Activated CD8-positive, alpha-beta memory T cell treated with anti-CD3 and anti-CD28 coated beads, Interleukin-2, amount 50 U/mL, for 4 hours (primary cell): ENCODE results near the gene TMEM178A.
"Not testable (repeated sequence)": the region's sequence is repeated elsewhere in the genome, so short reads cannot be mapped to it uniquely, and the experiment has no call there.

ENCODE experiments used
- DNase-seq: peaks from one replicate; pipeline ENCODE4 v3.0.0-alpha.2; 2020

The TMEM178A gene

GRCh38 chr2:39718483-39718882, 52.8 kb downstream of the TMEM178A start:
- DNase-seq, result no peak

- no peak for DNase-seq
These were observed 53.6 kb downstream of the TMEM178A start for GRCh38 chr2:39719317-39719716.

GRCh38 chr2:39720970-39721369, 55.3 kb downstream of the TMEM178A start:
- no peak for DNase-seq

GRCh38 chr2:39723497-39723896, 57.8 kb downstream of the TMEM178A start:
- no peak for DNase-seq

- no peak for DNase-seq
These were observed 58.5 kb downstream of the TMEM178A start for GRCh38 chr2:39723946-39724827.

GRCh38 chr2:39724828-39725144, 59.1 kb downstream of the TMEM178A start:
- DNase-seq, result no peak

GRCh38 chr2:39725401-39725800, 59.7 kb downstream of the TMEM178A start:
- no peak for DNase-seq

GRCh38 chr2:39728085-39728484, 62.4 kb downstream of the TMEM178A start:
- not testable (repeated sequence) for DNase-seq

GRCh38 chr2:39728941-39729351, 63.2 kb downstream of the TMEM178A start:
- no peak for DNase-seq

- no peak for DNase-seq
These were observed 64.6 kb downstream of the TMEM178A start for GRCh38 chr2:39730276-39730675.

- no peak for DNase-seq
These were observed 65.1 kb downstream of the TMEM178A start for GRCh38 chr2:39730685-39731302.

GRCh38 chr2:39731546-39731945, 65.8 kb downstream of the TMEM178A start:
- no peak for DNase-seq

GRCh38 chr2:39732482-39732881, 66.8 kb downstream of the TMEM178A start:
- DNase-seq, result no peak

GRCh38 chr2:39733070-39733674, 67.5 kb downstream of the TMEM178A start:
- no peak for DNase-seq

GRCh38 chr2:39734445-39734844, 68.7 kb downstream of the TMEM178A start:
- DNase-seq, result no peak

- DNase-seq, result no peak
These were observed 69.9 kb downstream of the TMEM178A start for GRCh38 chr2:39735648-39736047.

GRCh38 chr2:39736640-39737039, 70.9 kb downstream of the TMEM178A start:
- DNase-seq, result no peak

- no peak for DNase-seq
These were observed 71.9 kb downstream of the TMEM178A start for GRCh38 chr2:39737661-39738060.

- DNase-seq, result no peak
These were observed 73.2 kb downstream of the TMEM178A start for GRCh38 chr2:39738936-39739335.

- DNase-seq, result no peak
These were observed 73.7 kb downstream of the TMEM178A start for GRCh38 chr2:39739386-39739785.

GRCh38 chr2:39741871-39742270, 76.2 kb downstream of the TMEM178A start:
- DNase-seq, result no peak

- no peak for DNase-seq
These were observed 77.6 kb downstream of the TMEM178A start for GRCh38 chr2:39743269-39743776.

GRCh38 chr2:39755466-39755865, 89.7 kb downstream of the TMEM178A start:
- no peak for DNase-seq

GRCh38 chr2:39757156-39757555, 91.4 kb downstream of the TMEM178A start:
- no peak for DNase-seq
